CD4-positive, alpha-beta T cell treated with Interleukin-21 for 1 hour (primary cell): ENCODE measurements around the gene SEMA5A.
"Not testable (repeated sequence)": the region's sequence is repeated elsewhere in the genome, so short reads cannot be mapped to it uniquely, and the experiment has no call there.

Experiments
- DNase-seq: peaks from one replicate; pipeline ENCODE4 v3.0.0-alpha.2; 2020

SEMA5A gene

GRCh38 chr5:9353048-9353447 is 192.8 kb downstream of the SEMA5A start:
- not testable (repeated sequence) for DNase-seq

- DNase-seq, result no peak
These were observed 194.3 kb downstream of the SEMA5A start for GRCh38 chr5:9351546-9351945.

- no peak for DNase-seq
These were observed 195.5 kb downstream of the SEMA5A start for GRCh38 chr5:9350301-9350797.

GRCh38 chr5:9348401-9348996 is 197.4 kb downstream of the SEMA5A start:
- no peak for DNase-seq

- no peak for DNase-seq
These were observed 198.2 kb downstream of the SEMA5A start for GRCh38 chr5:9347541-9348295.

GRCh38 chr5:9347032-9347431 is 198.8 kb downstream of the SEMA5A start:
- no peak for DNase-seq

- DNase-seq, result no peak
These were observed 201.1 kb downstream of the SEMA5A start for GRCh38 chr5:9344751-9345240.

GRCh38 chr5:9343146-9343850 is 202.6 kb downstream of the SEMA5A start:
- DNase-seq, result no peak

- DNase-seq, result no peak
These were observed 203.6 kb downstream of the SEMA5A start for GRCh38 chr5:9342161-9342787.

- DNase-seq, result no peak
These were observed 205.8 kb downstream of the SEMA5A start for GRCh38 chr5:9340085-9340484.

GRCh38 chr5:9339206-9339818 is 206.6 kb downstream of the SEMA5A start:
- DNase-seq, result no peak

- DNase-seq, result no peak
These were observed 207.1 kb downstream of the SEMA5A start for GRCh38 chr5:9338796-9339195.

GRCh38 chr5:9337928-9338595 is 207.8 kb downstream of the SEMA5A start:
- DNase-seq, result no peak

GRCh38 chr5:9335754-9336495 is 209.9 kb downstream of the SEMA5A start:
- DNase-seq, result no peak

GRCh38 chr5:9335269-9335668 is 210.6 kb downstream of the SEMA5A start:
- DNase-seq, result no peak

GRCh38 chr5:9332026-9332425 is 213.8 kb downstream of the SEMA5A start:
- no peak for DNase-seq

- DNase-seq, result no peak
These were observed 214.5 kb downstream of the SEMA5A start for GRCh38 chr5:9331372-9331771.

- DNase-seq, result no peak
These were observed 216.8 kb downstream of the SEMA5A start for GRCh38 chr5:9329125-9329524.

GRCh38 chr5:9325549-9325948 is 220.3 kb downstream of the SEMA5A start:
- no peak for DNase-seq

GRCh38 chr5:9324348-9325077 is 221.4 kb downstream of the SEMA5A start:
- DNase-seq, result no peak

- no peak for DNase-seq
These were observed 225.2 kb downstream of the SEMA5A start for GRCh38 chr5:9320652-9321051.
